ENCODE measurements around the gene DISP2. TPM values are rescaled to one million over a fixed set of nuclear protein-coding genes. Genes with fewer than 3 reads are reported as not detected.

DISP2 gene
- polyA plus RNA-seq, 1 experiment, result 0.11 TPM

- no peak for TF ChIP-seq CTCF (IDR thresholded peaks at IDR 0.05; ENCODE audit: low read depth, low read length)
- Histone ChIP-seq H3K27ac (ENCODE audit: low read depth, low read length) (peak within 1 kb of the TSS; percentile 31), H3K4me3 (ENCODE audit: low read depth, low read length) (peak within 1 kb of the TSS; percentile 88), H3K27me3 (ENCODE audit: control insufficient read depth, insufficient read depth, low read length) (no peaks in the 10 kb centered on the region), H3K9me3 (ENCODE audit: control insufficient read depth, insufficient read depth, low read length) (no peaks in the 10 kb centered on the region; the same call in 1 of the 2 replicates)
- POLR2A ChIA-PET, result interaction anchor here (0.5 to 0.7 kb wide), 3 partner anchors 62 to 305 kb away, joined by 3 read pairs; no protein-coding TSS in a partner anchor
- peak; percentile 77 for DNase-seq (ENCODE audit: low read depth, low spot score)
- CTCF ChIA-PET, result interaction anchor here (1.0 to 1.4 kb wide), 6 partner anchors 14 to 166 kb away, joined by 3 to 8 read pairs (median 5); no protein-coding TSS in a partner anchor
Measured at GRCh38 chr15:40382580-40383456, 24.8 kb downstream of the DISP2 start, which contains the start of gene KNSTRN. Gene KNSTRN, plus strand, starts transcription at chr15:40382721. Its CDS starts 115 bp downstream, at chr15:40382836.

GRCh38 chr15:40386480-40386879 is 28.5 kb downstream of the DISP2 start:
- Histone ChIP-seq H3K4me3 (ENCODE audit: low read depth, low read length) (no peak overlapping the region), H3K27ac (ENCODE audit: low read depth, low read length) (no peak overlapping the region), H3K27me3 (ENCODE audit: control insufficient read depth, insufficient read depth, low read length) (no peaks in the 10 kb centered on the region), H3K9me3 (ENCODE audit: control insufficient read depth, insufficient read depth, low read length) (no peaks in the 10 kb centered on the region; the same call in 1 of the 2 replicates)
- no peak for TF ChIP-seq CTCF (IDR thresholded peaks at IDR 0.05; ENCODE audit: low read depth, low read length)
- DNase-seq (ENCODE audit: low read depth, low spot score), result no peak
- CTCF ChIA-PET, result interaction anchor here (0.6 to 1.0 kb wide), 2 partner anchors 36 to 65 kb away, joined by 3 read pairs; no protein-coding TSS in a partner anchor
- POLR2A ChIA-PET, result no interaction called here

- no peak overlapping the region for H3K27ac ChIP-seq (ENCODE audit: low read depth, low read length)
- CTCF ChIA-PET, result interaction anchor here (1.2 to 1.5 kb wide), 2 partner anchors 20 to 66 kb away, joined by 4 read pairs; no protein-coding TSS in a partner anchor
- no peak overlapping the region for H3K4me3 ChIP-seq (ENCODE audit: low read depth, low read length)
- no peak for DNase-seq (ENCODE audit: low read depth, low spot score)
- POLR2A ChIA-PET, result interaction anchor here (0.6 to 1.2 kb wide), 3 partner anchors 33 to 84 kb away, joined by 4 to 9 read pairs (median 4); partner anchors contain the start of gene CCDC9B
- TF ChIP-seq CTCF (IDR thresholded peaks at IDR 0.05; ENCODE audit: low read depth, low read length), result no peak
- no peaks in the 10 kb centered on the region for H3K9me3 ChIP-seq (ENCODE audit: control insufficient read depth, insufficient read depth, low read length)
- H3K27me3 ChIP-seq (ENCODE audit: control insufficient read depth, insufficient read depth, low read length), result no peaks in the 10 kb centered on the region
Measured at GRCh38 chr15:40388941-40389823, 31.2 kb downstream of the DISP2 start.

GRCh38 chr15:40389824-40390595 is 32.0 kb downstream of the DISP2 start:
- ChIA-PET POLR2A (interaction anchor here (0.6 to 1.2 kb wide), 2 partner anchors 32 to 50 kb away, joined by 4 read pairs; partner anchors contain the start of gene CCDC9B), CTCF (interaction anchor here (1.2 to 1.5 kb wide), 2 partner anchors 21 to 67 kb away, joined by 4 read pairs; no protein-coding TSS in a partner anchor)
- H3K27me3 ChIP-seq (ENCODE audit: control insufficient read depth, insufficient read depth, low read length), result no peaks in the 10 kb centered on the region
- H3K4me3 ChIP-seq (ENCODE audit: low read depth, low read length), result no peak overlapping the region
- H3K9me3 ChIP-seq (ENCODE audit: control insufficient read depth, insufficient read depth, low read length), result no peaks in the 10 kb centered on the region
- TF ChIP-seq CTCF (IDR thresholded peaks at IDR 0.05; ENCODE audit: low read depth, low read length), result no peak
- H3K27ac ChIP-seq (ENCODE audit: low read depth, low read length), result no peak overlapping the region
- DNase-seq (ENCODE audit: low read depth, low spot score), result no peak

Data from AG04450 (cell line).